ENCODE measurements around the gene UVSSA. TPM values are rescaled to one million over a fixed set of nuclear protein-coding genes. Genes with fewer than 3 reads are reported as not detected.

Gene UVSSA
- total and polyA plus RNA-seq, 2 donors (not counting 1 experiment from before 2014, with no cell fraction given): 4.6 to 7.6 TPM

- Histone ChIP-seq H3K4me1 (ENCODE audit: control insufficient read depth, extremely low read depth, insufficient read depth, low read length) (no peaks in the 10 kb centered on the region), H2AFZ (ENCODE audit: low read length) (no peak overlapping the region), H3K4me2 (ENCODE audit: extremely low read depth, insufficient read depth, low read length) (no peak overlapping the region), H3K79me2 (ENCODE audit: control insufficient read depth, insufficient read depth, low read length) (no peaks in the 10 kb centered on the region), H3K9me3 (ENCODE audit: control insufficient read depth, insufficient read depth, low read depth, low read length) (no peaks in the 10 kb centered on the region), H4K20me1 (ENCODE audit: control insufficient read depth, extremely low read depth, insufficient read depth, low read length) (no peaks in the 10 kb centered on the region), H3K9ac (ENCODE audit: insufficient read depth, low read length) (no peak overlapping the region), H3K27me3 (ENCODE audit: control insufficient read depth, insufficient read depth, low read length) (peaks cover 6% of the 10 kb centered on the region), H3K27ac (ENCODE audit: insufficient read depth, low read length) (no peak overlapping the region), H3K4me3 (replicated peaks in 1 of 4; ENCODE audit: control extremely low read depth in 1 of 4, insufficient read depth in 1 of 4, low read depth in 3 of 4, low read length in 4 of 4) (no peak overlapping the region), H3K36me3 (ENCODE audit: control insufficient read depth, insufficient read depth, low read length) (no peaks in the 10 kb centered on the region)
- TF ChIP-seq CTCF (conservative IDR thresholded peaks at IDR 0.05 in 1 of 2, IDR thresholded peaks at IDR 0.05 in 1 of 2; ENCODE audit: low read depth in 1 of 2, low read length in 2 of 2) (no peak), EZH2 (IDR thresholded peaks at IDR 0.05; ENCODE audit: low read length, missing control alignments) (no peak)
- no peak for DNase-seq (ENCODE audit: low read depth in 2 of 2)
Measured at GRCh38 chr4:1416948-1417260, 69.9 kb downstream of the UVSSA start.

DNA sequence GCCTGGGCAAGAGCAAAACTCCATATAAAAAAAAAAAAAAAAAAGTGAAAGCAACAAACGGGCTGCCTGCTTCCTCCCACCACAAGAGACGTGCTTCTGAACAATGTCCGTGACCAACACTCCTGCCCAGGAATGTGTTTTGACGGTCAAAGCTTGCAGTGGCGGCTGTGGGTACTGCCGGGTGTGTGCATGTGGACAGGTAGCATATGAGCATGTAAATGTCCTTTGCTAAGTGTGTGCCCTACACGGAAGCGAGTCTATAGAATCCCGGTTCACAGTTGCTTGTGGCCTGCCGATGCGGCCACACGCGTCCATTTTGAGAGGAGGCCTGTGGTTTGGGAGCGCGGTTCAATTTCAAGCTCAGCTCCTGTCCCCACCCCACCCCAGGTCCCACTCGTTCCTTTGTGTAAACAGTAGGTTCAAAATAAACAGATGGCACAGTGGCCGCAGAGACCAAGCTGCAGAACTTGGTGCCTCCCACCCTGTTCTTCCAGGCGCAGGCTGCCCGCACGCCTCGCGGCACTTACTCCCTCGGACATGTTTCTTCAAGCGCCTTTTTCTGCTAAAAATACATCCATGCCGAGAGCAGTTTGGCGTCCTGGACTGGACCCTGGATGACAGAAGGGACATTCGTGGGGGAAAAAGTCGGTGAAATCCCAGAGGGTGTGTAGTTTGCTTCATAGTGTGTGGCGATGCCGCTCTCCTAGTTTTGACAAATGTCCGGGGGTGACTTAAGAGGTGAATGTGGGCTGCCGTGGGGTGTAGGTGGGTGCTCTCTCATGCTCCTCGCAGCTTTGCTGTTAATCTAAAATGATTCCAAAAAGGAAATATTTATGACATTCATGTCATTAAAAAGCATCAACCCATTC, 70.7 kb downstream of the UVSSA start:
- H4K20me1 ChIP-seq (ENCODE audit: control insufficient read depth, extremely low read depth, insufficient read depth, low read length): no peaks in the 10 kb centered on the region
- H2AFZ ChIP-seq (ENCODE audit: low read length): no peak overlapping the region
- no peak overlapping the region for H3K27ac ChIP-seq (ENCODE audit: insufficient read depth, low read length)
- H3K4me2 ChIP-seq (ENCODE audit: extremely low read depth, insufficient read depth, low read length): no peak overlapping the region
- no peak overlapping the region for H3K9ac ChIP-seq (ENCODE audit: insufficient read depth, low read length)
- no peak for DNase-seq (ENCODE audit: low read depth in 2 of 2)
- no peaks in the 10 kb centered on the region for H3K9me3 ChIP-seq (ENCODE audit: control insufficient read depth, insufficient read depth, low read depth, low read length)
- TF ChIP-seq EZH2 (IDR thresholded peaks at IDR 0.05; ENCODE audit: low read length, missing control alignments): no peak
- no peak for TF ChIP-seq CTCF (conservative IDR thresholded peaks at IDR 0.05 in 1 of 2, IDR thresholded peaks at IDR 0.05 in 1 of 2; ENCODE audit: low read depth in 1 of 2, low read length in 2 of 2)
- no peak overlapping the region for H3K4me3 ChIP-seq (replicated peaks in 1 of 4; ENCODE audit: control extremely low read depth in 1 of 4, insufficient read depth in 1 of 4, low read depth in 3 of 4, low read length in 4 of 4)
- H3K4me1 ChIP-seq (ENCODE audit: control insufficient read depth, extremely low read depth, insufficient read depth, low read length): no peaks in the 10 kb centered on the region
- no peaks in the 10 kb centered on the region for H3K36me3 ChIP-seq (ENCODE audit: control insufficient read depth, insufficient read depth, low read length)
- no peaks in the 10 kb centered on the region for H3K79me2 ChIP-seq (ENCODE audit: control insufficient read depth, insufficient read depth, low read length)
- H3K27me3 ChIP-seq (ENCODE audit: control insufficient read depth, insufficient read depth, low read length): peaks cover 6% of the 10 kb centered on the region

DNA sequence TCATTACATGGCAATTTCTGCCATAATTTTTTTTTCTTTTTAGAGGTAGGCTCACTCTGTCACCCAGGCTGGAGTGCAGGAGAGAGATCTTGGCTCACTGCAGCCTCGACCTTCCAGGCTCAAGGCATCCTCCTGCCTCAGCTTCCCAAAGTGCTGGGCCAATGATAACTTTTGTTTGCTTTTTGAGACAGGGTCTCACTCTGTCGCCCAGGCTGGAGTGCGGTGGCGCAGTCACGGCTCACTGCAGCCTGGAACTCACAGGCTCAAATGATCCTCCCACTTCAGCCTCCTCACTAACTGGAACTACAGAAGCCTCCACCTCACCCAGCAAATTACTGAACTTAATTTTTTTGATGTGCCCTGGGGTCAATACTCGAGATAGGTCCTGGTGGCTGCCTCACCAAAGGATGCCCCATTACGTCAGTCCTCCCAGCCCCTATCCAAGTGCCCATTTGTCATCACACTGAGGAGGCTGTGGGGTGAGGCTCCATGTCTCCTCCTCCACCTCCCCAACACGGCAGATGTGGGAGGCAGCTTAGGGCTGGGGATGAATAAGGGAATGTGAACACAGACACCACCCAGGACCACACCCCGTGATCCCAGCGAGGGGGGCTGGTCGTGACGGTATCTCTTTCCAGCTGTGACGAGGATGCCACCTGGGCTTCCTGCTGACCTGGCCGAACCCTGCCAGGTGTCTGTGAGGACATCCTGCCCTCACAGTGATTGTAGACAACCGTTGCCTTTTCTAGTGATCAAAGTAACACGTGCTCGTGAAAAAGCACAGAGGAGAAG, 71.7 kb downstream of the UVSSA start:
- no peak for DNase-seq (ENCODE audit: low read depth in 2 of 2)
- Histone ChIP-seq H3K79me2 (ENCODE audit: control insufficient read depth, insufficient read depth, low read length) (no peaks in the 10 kb centered on the region), H3K4me3 (replicated peaks in 1 of 4; ENCODE audit: control extremely low read depth in 1 of 4, insufficient read depth in 1 of 4, low read depth in 3 of 4, low read length in 4 of 4) (no peak overlapping the region), H3K27ac (ENCODE audit: insufficient read depth, low read length) (no peak overlapping the region), H3K27me3 (ENCODE audit: control insufficient read depth, insufficient read depth, low read length) (peaks cover 2% of the 10 kb centered on the region), H3K9ac (ENCODE audit: insufficient read depth, low read length) (no peak overlapping the region), H3K4me1 (ENCODE audit: control insufficient read depth, extremely low read depth, insufficient read depth, low read length) (no peaks in the 10 kb centered on the region), H3K4me2 (ENCODE audit: extremely low read depth, insufficient read depth, low read length) (no peak overlapping the region), H4K20me1 (ENCODE audit: control insufficient read depth, extremely low read depth, insufficient read depth, low read length) (no peaks in the 10 kb centered on the region), H3K9me3 (ENCODE audit: control insufficient read depth, insufficient read depth, low read depth, low read length) (no peaks in the 10 kb centered on the region), H3K36me3 (ENCODE audit: control insufficient read depth, insufficient read depth, low read length) (no peaks in the 10 kb centered on the region), H2AFZ (ENCODE audit: low read length) (no peak overlapping the region)
- TF ChIP-seq CTCF (conservative IDR thresholded peaks at IDR 0.05 in 1 of 2, IDR thresholded peaks at IDR 0.05 in 1 of 2; ENCODE audit: low read depth in 1 of 2, low read length in 2 of 2) (no peak), EZH2 (IDR thresholded peaks at IDR 0.05; ENCODE audit: low read length, missing control alignments) (no peak)

Data from fibroblast of lung (primary cell).